Cardiac muscle cell (in vitro differentiated cells and primary cell): ENCODE results near the gene KDM1A. TPM values are rescaled to one million over a fixed set of nuclear protein-coding genes. Genes with fewer than 3 reads are reported as not detected.

ENCODE experiments used
- DNase-seq, 2 donors: peaks; one replicate each; pipeline versions ENCODE4 v3.0.0 to v3.0.0-alpha.2; 2010 to 2017; ENCODE audit warnings: low read depth in 1 of 2, low spot score in 1 of 2
- H3K27ac ChIP-seq: fragments of 200-600 bp; sonication (generic); 2 replicates; pipeline ENCODE4 v1.5.1; 2016
- H3K27me3 ChIP-seq: fragments of 200-600 bp; sonication (generic); 2 replicates; pipeline ENCODE4 v1.6.0; 2016; ENCODE audit warnings: control low read depth
- H3K36me3 ChIP-seq: fragments of 200-600 bp; sonication (generic); 2 replicates; pipeline ENCODE4 v1.5.1; 2016; ENCODE audit warnings: control low read depth
- H3K4me1 ChIP-seq: fragments of 200-600 bp; sonication (generic); 2 replicates; pipeline ENCODE4 v1.8.1; 2017; ENCODE audit warnings: low read depth, mild to moderate bottlenecking, mixed run types
- H3K4me3 ChIP-seq: fragments of 200-600 bp; sonication (generic); 2 replicates; pipeline ENCODE4 v1.5.1; 2016; ENCODE audit warnings: mild to moderate bottlenecking
- H3K9me3 ChIP-seq: fragments of 200-600 bp; sonication (generic); 2 replicates; pipeline ENCODE4 v1.5.1; 2017; ENCODE audit warnings: low read depth, mild to moderate bottlenecking, control low read depth
- CTCF ChIP-seq: IDR thresholded peaks from 2 replicates; pipeline ENCODE4 v1.5.1; 2012; ENCODE audit warnings: low read depth, mild to moderate bottlenecking, low read length
- polyA plus RNA-seq: library from polyadenylated mRNA; unstranded; fragments of >200 nt; fragmentation: Nextera tagmentation; extraction: Ambion mirVana; gene quantifications from 2 replicates; pipeline ENCODE4 v1.2.1, GENCODE V29; 2016
- total RNA-seq: library from RNA; depleted of rRNA; stranded (reverse); fragments of >200 nt; gene quantifications from 2 replicates; pipeline ENCODE4 v1.2.3, GENCODE V29; 2016

Gene KDM1A
- total and polyA plus RNA-seq, 2 experiments from 2014 or later = 138 to 168 TPM

- Histone ChIP-seq H3K9me3 (no peaks in the 10 kb centered on the region), H3K27ac (peak overlapping the region; percentile 1), H3K4me3 (no peak overlapping the region), H3K4me1 (peaks cover 7% of the 10 kb centered on the region), H3K36me3 (no peaks in the 10 kb centered on the region), H3K27me3 (no peaks in the 10 kb centered on the region)
- DNase-seq = no peak
- TF ChIP-seq CTCF = no peak
Measured at GRCh38 chr1:23126200-23126599, 106.9 kb downstream of the KDM1A start.

GRCh38 chr1:23126801-23127200 lies 107.5 kb downstream of the KDM1A start:
- peak in 1 of 2 donors; percentile 67 for DNase-seq
- Histone ChIP-seq H3K36me3 (no peaks in the 10 kb centered on the region), H3K27ac (no peak overlapping the region), H3K27me3 (no peaks in the 10 kb centered on the region), H3K4me3 (no peak overlapping the region), H3K4me1 (peaks cover 7% of the 10 kb centered on the region), H3K9me3 (no peaks in the 10 kb centered on the region)
- no peak for TF ChIP-seq CTCF

GRCh38 chr1:23129846-23130245 lies 110.6 kb downstream of the KDM1A start:
- no peak for TF ChIP-seq CTCF
- Histone ChIP-seq H3K4me3 (no peak overlapping the region), H3K36me3 (no peaks in the 10 kb centered on the region), H3K9me3 (no peaks in the 10 kb centered on the region), H3K27ac (no peak overlapping the region), H3K4me1 (no peaks in the 10 kb centered on the region), H3K27me3 (no peaks in the 10 kb centered on the region)
- DNase-seq = no peak

DNA sequence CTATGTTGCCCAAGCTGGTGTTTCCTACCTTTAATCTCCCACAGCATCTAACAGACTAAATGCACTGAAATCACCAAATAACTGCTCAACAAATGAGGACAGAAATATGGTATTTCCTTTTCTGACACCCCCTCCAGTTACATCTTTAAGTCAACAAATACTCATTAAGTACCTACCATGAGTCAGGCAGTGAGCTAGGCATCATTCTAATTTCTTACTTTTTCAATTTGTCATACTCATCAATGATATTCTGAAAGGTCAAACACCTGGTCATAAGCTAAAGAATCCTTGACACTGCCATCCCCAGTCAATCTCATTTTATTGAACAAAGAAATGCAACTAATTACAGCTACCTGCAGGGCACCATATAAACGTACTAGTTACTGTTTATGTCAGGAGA lies 112.8 kb downstream of the KDM1A start:
- H3K27ac ChIP-seq = no peak overlapping the region
- H3K9me3 ChIP-seq = no peaks in the 10 kb centered on the region
- H3K27me3 ChIP-seq = no peaks in the 10 kb centered on the region
- H3K36me3 ChIP-seq = no peaks in the 10 kb centered on the region
- no peak for TF ChIP-seq CTCF
- DNase-seq = no peak
- H3K4me1 ChIP-seq = no peaks in the 10 kb centered on the region
- H3K4me3 ChIP-seq = no peak overlapping the region

Other genes with a start within 250 kb of the KDM1A start
- not detected in 2 replicates for gene LACTBL1, start 46.6 kb upstream of the KDM1A start, total RNA-seq
- gene LACTBL1, start 46.6 kb upstream of the KDM1A start, polyA plus RNA-seq = not detected in 2 replicates
- not detected in 2 replicates for gene TEX46, start 3.6 kb upstream of the KDM1A start, total RNA-seq
- not detected in 2 replicates for gene TEX46, start 3.6 kb upstream of the KDM1A start, polyA plus RNA-seq
- gene LUZP1, start 149.4 kb downstream of the KDM1A start, total RNA-seq = 19.7 and 26.6 TPM in 2 replicates
- gene LUZP1, start 149.4 kb downstream of the KDM1A start, polyA plus RNA-seq = 34.2 and 35.2 TPM in 2 replicates
- 0.09 TPM in 1 of 2 replicates, not detected in the other for gene HTR1D, start 198.0 kb downstream of the KDM1A start, total RNA-seq
- gene HTR1D, start 198.0 kb downstream of the KDM1A start, polyA plus RNA-seq = not detected in 2 replicates